HG03175 (cell line): ENCODE data around the gene KIAA1755.

ENCODE experiments used
- ATAC-seq: cut with Tn5 transposase; IDR thresholded peaks from one replicate; pipeline ENCODE4 v1.9.1; 2021; ENCODE audit warnings: mild to moderate bottlenecking, moderate library complexity; ENCODE audit not compliant: unreplicated experiment

The KIAA1755 gene

GRCh38 chr20:38245753-38246152 lies 14.8 kb downstream of the KIAA1755 start:
- ATAC-seq: no peak

GRCh38 chr20:38243709-38244020 lies 16.9 kb downstream of the KIAA1755 start:
- no peak for ATAC-seq

- no peak for ATAC-seq
Measured at GRCh38 chr20:38242848-38243708, 17.5 kb downstream of the KIAA1755 start.

GRCh38 chr20:38241201-38241600 lies 19.3 kb downstream of the KIAA1755 start:
- ATAC-seq: no peak

GRCh38 chr20:38239441-38239840 lies 21.1 kb downstream of the KIAA1755 start:
- ATAC-seq: no peak

GRCh38 chr20:38238829-38239228 lies 21.7 kb downstream of the KIAA1755 start:
- no peak for ATAC-seq

- ATAC-seq: no peak
Measured at GRCh38 chr20:38237381-38237780, 23.2 kb downstream of the KIAA1755 start.

- no peak for ATAC-seq
Measured at GRCh38 chr20:38231531-38232121, 28.9 kb downstream of the KIAA1755 start.

GRCh38 chr20:38230957-38231526 lies 29.5 kb downstream of the KIAA1755 start:
- ATAC-seq: no peak

- no peak for ATAC-seq
Measured at GRCh38 chr20:38230253-38230551, 30.3 kb downstream of the KIAA1755 start.

- ATAC-seq: no peak
Measured at GRCh38 chr20:38229376-38230252, 30.9 kb downstream of the KIAA1755 start.

- no peak for ATAC-seq
Measured at GRCh38 chr20:38228436-38228835, 32.1 kb downstream of the KIAA1755 start.

- ATAC-seq: no peak
Measured at GRCh38 chr20:38227420-38228360, 32.8 kb downstream of the KIAA1755 start.

GRCh38 chr20:38226553-38226952 lies 34.0 kb downstream of the KIAA1755 start:
- no peak for ATAC-seq

- ATAC-seq: no peak
Measured at GRCh38 chr20:38225900-38226263, 34.7 kb downstream of the KIAA1755 start.

GRCh38 chr20:38225240-38225899 lies 35.2 kb downstream of the KIAA1755 start:
- no peak for ATAC-seq

- ATAC-seq: no peak
Measured at GRCh38 chr20:38224531-38224930, 36.0 kb downstream of the KIAA1755 start.

GRCh38 chr20:38223743-38224100 lies 36.8 kb downstream of the KIAA1755 start:
- ATAC-seq: no peak

GRCh38 chr20:38222923-38223742 lies 37.4 kb downstream of the KIAA1755 start:
- no peak for ATAC-seq
